ENCODE results near the gene PCDHB14.

GRCh38 chr5:141269195-141269594, 46.1 kb downstream of the PCDHB14 start:
- no peak for TF ChIP-seq POLR2A (IDR thresholded peaks at IDR 0.05)
- TF ChIP-seq, protein P1, sequence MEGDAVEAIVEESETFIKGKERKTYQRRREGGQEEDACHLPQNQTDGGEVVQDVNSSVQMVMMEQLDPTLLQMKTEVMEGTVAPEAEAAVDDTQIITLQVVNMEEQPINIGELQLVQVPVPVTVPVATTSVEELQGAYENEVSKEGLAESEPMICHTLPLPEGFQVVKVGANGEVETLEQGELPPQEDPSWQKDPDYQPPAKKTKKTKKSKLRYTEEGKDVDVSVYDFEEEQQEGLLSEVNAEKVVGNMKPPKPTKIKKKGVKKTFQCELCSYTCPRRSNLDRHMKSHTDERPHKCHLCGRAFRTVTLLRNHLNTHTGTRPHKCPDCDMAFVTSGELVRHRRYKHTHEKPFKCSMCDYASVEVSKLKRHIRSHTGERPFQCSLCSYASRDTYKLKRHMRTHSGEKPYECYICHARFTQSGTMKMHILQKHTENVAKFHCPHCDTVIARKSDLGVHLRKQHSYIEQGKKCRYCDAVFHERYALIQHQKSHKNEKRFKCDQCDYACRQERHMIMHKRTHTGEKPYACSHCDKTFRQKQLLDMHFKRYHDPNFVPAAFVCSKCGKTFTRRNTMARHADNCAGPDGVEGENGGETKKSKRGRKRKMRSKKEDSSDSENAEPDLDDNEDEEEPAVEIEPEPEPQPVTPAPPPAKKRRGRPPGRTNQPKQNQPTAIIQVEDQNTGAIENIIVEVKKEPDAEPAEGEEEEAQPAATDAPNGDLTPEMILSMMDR (IDR thresholded peaks at IDR 0.05 in 4 of 5, conservative IDR thresholded peaks at IDR 0.05 in 1 of 5), result no peak

Measured in gastrocnemius medialis (tissue), 4 donors.